ENCODE data around the gene NTRK1. TPM values are rescaled to one million over a fixed set of nuclear protein-coding genes. Genes with fewer than 3 reads are reported as not detected.
A peak's percentile ranks its signal among the peaks of the same experiment; 100 is the strongest.

Gene NTRK1
- total RNA-seq, 1 donor from 2014 or later = 2.4 TPM

- DNase-seq (ENCODE audit: missing footprints) (peak; percentile 18), ATAC-seq (no peak)
- intact Hi-C loops (cut with DNase I) = no loop called here
Observed at GRCh38 chr1:156873659-156874058, 13.0 kb downstream of the NTRK1 start.

GRCh38 chr1:156874142-156874541, 13.5 kb downstream of the NTRK1 start:
- intact Hi-C loops (cut with DNase I) = no loop called here
- peak; percentile 16 for DNase-seq (ENCODE audit: missing footprints)
- peak; percentile 11 for ATAC-seq

DNA sequence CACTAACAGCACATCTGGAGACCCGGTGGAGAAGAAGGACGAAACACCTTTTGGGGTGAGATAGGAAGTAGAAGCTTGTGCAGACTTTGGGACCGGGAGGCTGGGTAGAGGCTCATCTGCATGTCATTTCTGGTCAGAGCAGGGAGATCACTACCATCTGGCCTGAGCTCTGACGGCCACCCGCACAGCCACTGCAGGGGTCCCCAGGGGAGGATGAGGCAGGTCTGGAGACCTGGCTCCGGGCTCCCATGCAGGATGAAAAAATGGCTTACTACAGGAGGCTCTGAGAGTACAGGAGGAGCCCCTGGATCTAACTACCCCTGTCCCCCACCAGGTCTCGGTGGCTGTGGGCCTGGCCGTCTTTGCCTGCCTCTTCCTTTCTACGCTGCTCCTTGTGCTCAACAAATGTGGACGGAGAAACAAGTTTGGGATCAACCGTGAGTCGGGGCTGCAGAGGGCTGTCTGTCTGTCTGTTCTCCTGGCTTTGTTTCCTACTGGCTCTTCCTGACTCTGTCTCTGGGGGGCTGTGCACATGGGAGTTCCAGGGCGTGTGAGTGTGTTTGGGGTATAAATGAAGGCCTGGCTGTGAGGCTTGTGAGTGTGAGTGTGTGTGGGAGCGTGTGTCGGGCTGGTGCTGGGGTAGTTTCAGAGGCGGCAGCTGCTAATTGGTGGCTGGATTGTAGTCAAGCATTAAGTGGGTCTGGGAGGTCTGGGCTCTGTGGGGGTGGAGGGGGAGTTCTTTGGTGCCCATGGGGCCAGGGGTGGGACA, 14.1 kb downstream of the NTRK1 start:
- intact Hi-C loops (cut with DNase I) = no loop called here
- ATAC-seq = peak; percentile 14
- DNase-seq (ENCODE audit: missing footprints) = peak; percentile 65

DNA sequence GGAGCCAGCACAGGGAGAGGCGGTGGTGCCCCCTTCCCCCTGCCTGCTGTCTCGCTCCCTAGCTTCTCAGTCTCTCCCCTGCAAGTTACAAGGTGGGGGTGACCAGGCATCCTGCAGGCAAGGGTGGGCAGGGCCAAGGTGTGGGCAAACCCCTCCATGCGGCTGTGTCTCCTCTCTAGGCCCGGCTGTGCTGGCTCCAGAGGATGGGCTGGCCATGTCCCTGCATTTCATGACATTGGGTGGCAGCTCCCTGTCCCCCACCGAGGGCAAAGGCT, 14.6 kb downstream of the NTRK1 start:
- DNase-seq (ENCODE audit: missing footprints) (peak; percentile 16), ATAC-seq (no peak)
- intact Hi-C loops (cut with DNase I) = no loop called here

DNA sequence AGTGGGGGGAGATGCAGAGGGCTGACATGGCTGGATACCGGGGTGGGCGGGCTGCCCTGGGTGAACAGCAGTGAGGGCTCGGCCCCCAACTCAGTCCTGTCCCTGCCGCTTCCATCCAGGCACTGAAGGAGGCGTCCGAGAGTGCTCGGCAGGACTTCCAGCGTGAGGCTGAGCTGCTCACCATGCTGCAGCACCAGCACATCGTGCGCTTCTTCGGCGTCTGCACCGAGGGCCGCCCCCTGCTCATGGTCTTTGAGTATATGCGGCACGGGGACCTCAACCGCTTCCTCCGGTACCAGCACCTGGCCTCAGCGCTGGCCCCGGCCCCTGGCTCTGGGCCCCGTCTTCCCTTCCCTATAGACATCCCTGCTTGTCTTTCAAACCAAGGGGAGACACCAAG, 15.6 kb downstream of the NTRK1 start:
- DNase-seq (ENCODE audit: missing footprints) (peak; percentile 59), ATAC-seq (no peak)
- intact Hi-C loops (cut with DNase I) = no loop called here

GRCh38 chr1:156877433-156878170, 16.9 kb downstream of the NTRK1 start:
- intact Hi-C loops (cut with DNase I) = no loop called here
- peak; percentile 7 for DNase-seq (ENCODE audit: missing footprints)
- ATAC-seq = no peak

DNA sequence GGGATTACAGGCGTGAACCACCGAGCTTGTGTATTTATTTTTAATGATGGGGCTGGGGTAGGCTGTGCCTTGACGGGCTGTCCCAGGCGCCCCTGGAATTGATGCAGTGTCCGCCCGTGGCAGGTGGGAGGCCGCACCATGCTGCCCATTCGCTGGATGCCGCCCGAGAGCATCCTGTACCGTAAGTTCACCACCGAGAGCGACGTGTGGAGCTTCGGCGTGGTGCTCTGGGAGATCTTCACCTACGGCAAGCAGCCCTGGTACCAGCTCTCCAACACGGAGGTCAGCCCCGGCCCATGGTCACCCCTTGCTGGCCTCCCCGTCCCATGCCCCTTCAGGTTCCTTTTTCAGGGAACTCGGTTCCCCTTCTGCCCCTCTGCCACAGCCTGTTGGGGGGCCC, 19.2 kb downstream of the NTRK1 start:
- peak; percentile 61 for DNase-seq (ENCODE audit: missing footprints)
- intact Hi-C loops (cut with DNase I) = no loop called here
- ATAC-seq = no peak

- peak; percentile 65 for DNase-seq (ENCODE audit: missing footprints)
- no peak for ATAC-seq
- intact Hi-C loops (cut with DNase I) = no loop called here
Observed at GRCh38 chr1:156880473-156880872, 19.8 kb downstream of the NTRK1 start.

- ATAC-seq (no peak), DNase-seq (ENCODE audit: missing footprints) (no peak)
- intact Hi-C loops (cut with DNase I) = no loop called here
Observed at GRCh38 chr1:156881101-156881500, 20.4 kb downstream of the NTRK1 start.

DNA sequence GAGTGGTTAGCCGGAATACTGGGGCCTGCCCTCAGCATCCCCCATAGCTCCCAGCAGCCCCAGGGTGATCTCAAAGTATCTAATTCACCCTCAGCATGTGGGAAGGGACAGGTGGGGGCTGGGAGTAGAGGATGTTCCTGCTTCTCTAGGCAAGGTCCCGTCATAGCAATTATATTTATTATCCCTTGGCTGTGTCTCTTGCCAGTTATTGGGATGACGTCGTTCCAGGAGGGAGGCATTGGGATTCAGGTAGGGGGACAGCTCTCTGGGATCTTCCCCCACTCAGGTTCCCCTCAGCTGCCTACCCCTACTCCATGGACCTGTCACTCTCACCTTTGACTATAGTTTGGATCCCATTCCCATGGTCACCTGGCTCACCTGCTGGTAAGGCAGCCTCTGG, 21.0 kb downstream of the NTRK1 start:
- intact Hi-C loops (cut with DNase I) = no loop called here
- DNase-seq (ENCODE audit: missing footprints) (no peak), ATAC-seq (no peak)

DNA sequence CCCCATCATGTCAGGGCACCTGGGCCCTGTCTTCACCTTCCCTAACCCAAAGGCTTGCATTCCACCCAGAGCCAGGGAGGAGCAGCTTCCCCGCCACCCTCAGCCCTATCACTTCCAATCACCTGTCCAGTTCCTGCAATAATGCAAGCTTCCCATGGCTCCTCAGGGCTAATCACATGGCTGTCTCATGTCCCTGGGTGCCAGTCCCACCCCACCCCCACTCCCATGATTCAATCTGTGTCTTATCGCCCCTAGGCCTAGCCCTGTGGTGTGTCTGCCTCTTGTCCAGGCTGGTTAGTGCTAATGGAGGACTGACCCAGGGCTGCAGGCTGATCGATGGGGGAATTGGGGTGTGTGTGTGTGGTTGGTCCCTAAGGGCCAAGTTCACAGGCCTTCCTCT, 21.9 kb downstream of the NTRK1 start:
- ATAC-seq (no peak), DNase-seq (ENCODE audit: missing footprints) (peak; percentile 31)
- intact Hi-C loops (cut with DNase I) = no loop called here

DNA sequence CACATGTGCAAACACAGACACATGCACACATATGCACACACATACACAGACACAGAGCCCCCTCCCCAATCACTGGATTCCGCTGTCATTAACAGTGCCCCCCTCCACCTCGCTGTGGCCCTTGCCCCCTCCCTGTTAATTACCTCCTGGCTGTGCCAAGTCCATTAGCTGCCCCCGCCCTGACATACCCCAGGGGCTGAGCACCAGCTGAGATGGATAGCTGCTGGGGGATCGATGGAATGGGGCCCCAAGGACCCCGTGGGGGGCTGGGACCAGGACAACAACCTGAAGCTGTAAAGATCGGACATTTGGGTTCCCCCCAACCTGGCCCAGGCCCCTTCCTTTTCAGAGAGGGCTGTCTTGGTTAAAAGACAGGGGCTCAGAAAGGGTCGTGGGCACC, 23.3 kb downstream of the NTRK1 start:
- intact Hi-C loops (cut with DNase I) = no loop called here
- DNase-seq (ENCODE audit: missing footprints) (peak; percentile 53), ATAC-seq (no peak)

- DNase-seq (ENCODE audit: missing footprints) (peak; percentile 40), ATAC-seq (no peak)
- intact Hi-C loops (cut with DNase I) = loop anchor here (5.0 kb wide), 1 partner anchor 77 kb away; no protein-coding TSS in a partner anchor
Observed at GRCh38 chr1:156884560-156885184, 24.0 kb downstream of the NTRK1 start.

DNA sequence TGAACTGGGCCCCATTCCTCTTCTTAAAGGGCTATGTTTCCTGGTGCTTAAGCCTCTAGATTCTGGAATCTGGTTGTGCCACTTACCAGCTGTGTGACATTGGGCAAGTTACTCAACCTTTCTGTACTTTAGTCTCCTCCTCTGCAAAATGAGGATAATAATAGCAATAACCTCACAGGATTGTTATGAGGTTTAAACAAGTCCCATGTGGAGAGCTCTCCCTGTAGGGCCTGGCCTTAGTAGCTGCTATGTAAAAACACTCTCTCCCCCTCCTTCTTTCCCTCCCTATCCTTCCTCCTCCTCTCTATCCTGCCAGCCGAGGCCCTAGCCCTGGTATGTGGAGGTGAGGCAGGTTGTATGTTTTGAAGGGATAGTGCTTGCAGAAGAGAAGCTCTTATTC, 24.6 kb downstream of the NTRK1 start:
- DNase-seq (ENCODE audit: missing footprints) (peak; percentile 11), ATAC-seq (no peak)
- intact Hi-C loops (cut with DNase I) = loop anchor here (5.0 kb wide), 1 partner anchor 78 kb away; no protein-coding TSS in a partner anchor

DNA sequence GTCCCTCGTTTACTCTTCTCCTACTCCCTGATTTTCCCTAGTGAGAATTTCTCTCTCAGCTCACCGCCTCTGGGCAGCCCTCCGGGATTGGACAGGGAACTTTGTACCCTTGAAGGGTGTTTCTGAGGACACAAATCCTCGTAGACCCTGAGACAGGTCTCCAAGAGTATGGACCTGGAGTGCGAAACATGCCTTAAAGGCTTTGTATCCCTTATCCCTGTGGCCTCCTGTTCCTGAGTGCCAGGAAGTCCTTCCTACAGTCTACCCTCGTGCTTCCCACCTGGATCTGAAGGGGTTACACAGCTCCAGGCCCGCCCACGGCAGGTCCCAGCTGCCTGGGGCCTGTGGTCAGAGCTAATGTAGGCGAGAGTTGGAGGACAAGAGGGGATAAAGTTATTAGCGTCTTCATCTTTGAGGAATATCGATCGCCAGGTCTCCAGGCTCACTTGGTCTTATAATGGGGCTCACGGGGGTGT, 25.3 kb downstream of the NTRK1 start:
- DNase-seq (ENCODE audit: missing footprints) = peak; percentile 49
- intact Hi-C loops (cut with DNase I) = loop anchor here (5.0 kb wide), 1 partner anchor 79 kb away; no protein-coding TSS in a partner anchor
- no peak for ATAC-seq

DNA sequence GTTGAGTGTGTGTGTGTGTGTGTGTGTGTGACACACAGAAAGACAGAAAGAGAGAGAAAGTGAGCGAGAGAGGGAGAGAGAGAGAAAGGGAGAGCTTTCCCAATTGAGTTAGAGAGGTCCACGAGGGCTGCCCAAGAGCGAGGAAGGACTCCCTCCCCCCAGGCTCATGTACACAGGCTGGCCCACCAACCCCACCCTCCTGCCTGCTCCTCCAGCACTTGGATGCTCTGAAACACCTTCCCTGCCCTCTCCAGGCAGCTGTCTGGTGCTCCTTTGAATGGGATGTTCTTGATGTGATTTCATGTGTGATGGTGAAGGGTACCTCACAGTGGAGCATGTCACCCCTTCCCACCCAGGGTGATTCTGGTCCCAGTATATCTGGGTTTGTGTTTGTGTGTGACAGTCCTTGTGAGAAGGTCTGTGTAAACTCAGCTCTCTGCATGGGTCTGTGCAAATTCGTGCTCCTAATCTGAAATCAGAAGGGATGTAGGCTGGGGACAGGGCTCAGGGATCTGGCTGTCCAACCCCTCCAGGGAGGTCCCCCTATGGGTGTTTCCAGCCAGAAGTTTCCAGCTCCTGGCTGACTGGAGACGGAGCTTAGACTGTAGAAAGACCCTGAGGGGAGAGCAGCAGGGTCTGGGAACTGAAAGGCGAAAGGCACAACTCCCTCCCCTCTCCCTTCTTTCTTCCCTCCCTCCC, 26.1 kb downstream of the NTRK1 start:
- intact Hi-C loops (cut with DNase I) = loop anchor here (5.0 kb wide), 1 partner anchor 79 kb away; no protein-coding TSS in a partner anchor
- no peak for ATAC-seq
- peak; percentile 15 for DNase-seq (ENCODE audit: missing footprints)

DNA sequence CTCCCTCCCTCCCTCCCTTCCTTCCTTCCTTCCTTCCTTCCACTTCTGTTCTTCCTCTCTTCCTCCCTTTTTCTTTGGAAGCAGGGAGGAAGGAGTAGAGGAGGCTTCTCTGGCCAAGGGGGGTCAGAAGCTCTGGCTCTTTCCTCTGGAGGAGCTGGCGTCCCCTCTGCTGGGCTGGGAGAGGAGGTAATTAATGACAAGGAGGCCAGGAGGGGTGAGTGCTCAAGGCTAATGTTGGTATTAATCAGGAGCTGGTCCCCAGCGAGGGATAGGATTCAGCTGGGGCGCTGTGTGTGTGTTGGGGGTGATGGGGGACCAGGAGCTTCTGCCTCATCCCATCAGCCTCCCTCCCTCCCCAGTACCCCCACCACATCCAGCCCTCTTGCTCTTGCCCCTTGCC, 26.7 kb downstream of the NTRK1 start:
- intact Hi-C loops (cut with DNase I) = loop anchor here (5.0 kb wide), 1 partner anchor 80 kb away; no protein-coding TSS in a partner anchor
- DNase-seq (ENCODE audit: missing footprints) (peak; percentile 4), ATAC-seq (no peak)

- ATAC-seq = no peak
- intact Hi-C loops (cut with DNase I) = loop anchor here (5.0 kb wide), 1 partner anchor 80 kb away; no protein-coding TSS in a partner anchor
- no peak for DNase-seq (ENCODE audit: missing footprints)
Observed at GRCh38 chr1:156887734-156888133, 27.1 kb downstream of the NTRK1 start.

Data from Right ventricle myocardium inferior (tissue), 1 donor.